Spleen (tissue), 7 donors: Measurements from ENCODE around the gene EXOSC5.
"Not testable (repeated sequence)": the region's sequence is repeated elsewhere in the genome, so short reads cannot be mapped to it uniquely, and the experiment has no call there.

Experiments used
- POLR2A ChIP-seq, 3 donors: fragments of 450-650 bp; IDR thresholded peaks; one replicate each; pipeline ENCODE4 v1.5.1; 2017; ENCODE audit warnings: antibody characterized with exemption in 3 of 3, mild to moderate bottlenecking in 1 of 3
- TF ChIP-seq, protein P1 (sequence below), 11 experiments: fragments of 200-600 bp in 7 of 11; fragments of 450-650 bp in 4 of 11; sonication (generic) in 4 of 11; IDR thresholded peaks in 8 of 11; conservative IDR thresholded peaks in 3 of 11; 1 replicate in 7 of 11; 2 replicates in 4 of 11; pipeline versions ENCODE4 v1.4.0 to v1.8.0; 2016 to 2021; ENCODE audit warnings: antibody characterized with exemption in 11 of 11, inconsistent platforms in 4 of 11, mild to moderate bottlenecking in 1 of 11
- donor health status: DM: no; HTN: no; CAD: no; lungs with moderate emphysema.
- donor health status: DM: no; HTN: no; CAD: no.
- donor health status: DM: no; HTN: no; CAD: no.

DNA sequence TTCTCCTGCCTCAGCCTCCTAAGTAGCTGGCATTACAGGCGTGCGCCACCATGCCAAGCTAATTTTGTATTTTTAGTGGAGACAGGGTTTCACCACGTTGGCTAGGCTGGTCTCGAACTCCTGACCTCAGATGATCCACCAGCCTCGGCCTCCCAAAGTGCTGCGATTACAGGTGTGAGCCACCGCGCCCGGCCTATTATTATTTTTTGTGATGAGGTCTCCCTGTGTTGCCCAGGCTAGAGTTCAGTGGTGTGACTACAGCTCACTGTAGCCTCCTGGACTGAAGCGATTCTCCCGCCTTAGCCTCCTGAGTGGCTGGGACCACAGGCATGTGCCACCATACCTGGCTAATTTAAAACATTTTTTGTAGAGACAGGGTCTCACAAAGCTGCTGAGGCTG lies 38.2 kb upstream of the EXOSC5 start:
- TF ChIP-seq, protein P1, sequence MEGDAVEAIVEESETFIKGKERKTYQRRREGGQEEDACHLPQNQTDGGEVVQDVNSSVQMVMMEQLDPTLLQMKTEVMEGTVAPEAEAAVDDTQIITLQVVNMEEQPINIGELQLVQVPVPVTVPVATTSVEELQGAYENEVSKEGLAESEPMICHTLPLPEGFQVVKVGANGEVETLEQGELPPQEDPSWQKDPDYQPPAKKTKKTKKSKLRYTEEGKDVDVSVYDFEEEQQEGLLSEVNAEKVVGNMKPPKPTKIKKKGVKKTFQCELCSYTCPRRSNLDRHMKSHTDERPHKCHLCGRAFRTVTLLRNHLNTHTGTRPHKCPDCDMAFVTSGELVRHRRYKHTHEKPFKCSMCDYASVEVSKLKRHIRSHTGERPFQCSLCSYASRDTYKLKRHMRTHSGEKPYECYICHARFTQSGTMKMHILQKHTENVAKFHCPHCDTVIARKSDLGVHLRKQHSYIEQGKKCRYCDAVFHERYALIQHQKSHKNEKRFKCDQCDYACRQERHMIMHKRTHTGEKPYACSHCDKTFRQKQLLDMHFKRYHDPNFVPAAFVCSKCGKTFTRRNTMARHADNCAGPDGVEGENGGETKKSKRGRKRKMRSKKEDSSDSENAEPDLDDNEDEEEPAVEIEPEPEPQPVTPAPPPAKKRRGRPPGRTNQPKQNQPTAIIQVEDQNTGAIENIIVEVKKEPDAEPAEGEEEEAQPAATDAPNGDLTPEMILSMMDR (IDR thresholded peaks at IDR 0.05 in 8 of 11, conservative IDR thresholded peaks at IDR 0.05 in 3 of 11) = not testable (repeated sequence)
- TF ChIP-seq POLR2A (IDR thresholded peaks at IDR 0.05) = not testable (repeated sequence)
